H1 (cell line): ENCODE data around the gene SLC37A1. TPM values are rescaled to one million over a fixed set of nuclear protein-coding genes. Genes with fewer than 3 reads are reported as not detected.

Experiments used
- EP300 ChIP-seq, 2 experiments: IDR thresholded peaks; 1 replicate in 1 of 2; 2 replicates in 1 of 2; pipeline ENCODE4 v1.6.1; 2011 to 2012; ENCODE audit warnings: low read depth in 2 of 2, low read length in 2 of 2, mild to moderate bottlenecking in 2 of 2, borderline replicate concordance in 1 of 2, inconsistent platforms in 1 of 2, moderate library complexity in 1 of 2
- JUN ChIP-seq: IDR thresholded peaks from 2 replicates; pipeline ENCODE4 v1.6.1; 2011; ENCODE audit warnings: low read depth, mild to moderate bottlenecking, improper control_type of control experiment, low read length
- polyA plus RNA-seq, 7 experiments: library from polyadenylated mRNA; depleted of rRNA in 3 of 7; stranded (reverse) in 5 of 7; unstranded in 2 of 7; fragments of >200 nt in 5 of 7; fragments of 200-250 nt in 2 of 7; gene quantifications; 1 replicate in 5 of 7; 2 replicates in 1 of 7; 4 replicates in 1 of 7; pipeline versions ENCODE4 v1.2.1 to v1.2.3, GENCODE V29; 2011 to 2013; ENCODE audit warnings: missing spikeins in 2 of 7, mixed read lengths in 2 of 7
- total RNA-seq: library from RNA; stranded (reverse); fragmentation: NEBNext Ultra II Directional; extraction: Animal tissue kit (Norgen Biotek cat#: 25700); gene quantifications from 2 replicates; pipeline ENCODE4 v1.2.1, GENCODE V29; 2021

SLC37A1 gene
- total and polyA plus RNA-seq, 2 of the 8 experiments (the other 6 are each of a cell fraction or from before 2014, with no cell fraction given) = 15.6 to 30.9 TPM

GRCh38 chr21:42560517-42561179, 47.0 kb downstream of the SLC37A1 start (continued):
- TF ChIP-seq JUN (no peak), EP300 (IDR thresholded peaks at IDR 0.05; ENCODE audit: borderline replicate concordance in 1 of 2, low read depth in 2 of 2, low read length in 2 of 2) (no peak)
